Activated CD4-positive, alpha-beta T cell treated with anti-CD3 and anti-CD28 coated beads for 4 hours (primary cell): ENCODE results near the gene PGAP3.
A peak's percentile ranks its signal among the peaks of the same experiment; 100 is the strongest.

Experiments
- DNase-seq, 2 donors: peaks; one replicate each; pipeline ENCODE4 v3.0.0-alpha.2; 2020

PGAP3 gene

DNA sequence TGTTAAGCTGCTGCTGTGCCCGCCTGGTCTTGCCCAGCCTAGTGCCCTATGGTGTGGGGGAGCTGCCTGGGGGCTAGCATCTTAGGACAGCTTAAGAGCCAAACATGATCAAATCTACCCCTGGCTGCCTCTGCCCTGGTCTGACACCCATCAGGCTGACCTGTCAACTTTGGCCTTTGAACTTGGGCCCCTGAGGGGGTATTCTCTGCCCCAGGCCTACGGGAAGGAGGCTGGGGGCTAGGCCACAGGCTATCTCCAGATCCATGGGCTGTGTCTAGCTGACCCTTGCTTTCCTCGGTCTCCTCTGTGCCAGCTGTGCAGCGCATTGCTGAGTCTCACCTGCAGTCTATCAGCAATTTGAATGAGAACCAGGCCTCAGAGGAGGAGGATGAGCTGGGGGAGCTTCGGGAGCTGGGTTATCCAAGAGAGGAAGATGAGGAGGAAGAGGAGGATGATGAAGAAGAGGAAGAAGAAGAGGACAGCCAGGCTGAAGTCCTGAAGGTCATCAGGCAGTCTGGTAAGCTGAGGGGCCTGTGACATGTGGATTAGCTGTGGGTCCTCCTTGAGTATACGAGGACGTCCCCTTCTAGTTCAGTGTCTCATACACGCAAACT, 54.2 kb downstream of the PGAP3 start:
- DNase-seq, result no peak

DNA sequence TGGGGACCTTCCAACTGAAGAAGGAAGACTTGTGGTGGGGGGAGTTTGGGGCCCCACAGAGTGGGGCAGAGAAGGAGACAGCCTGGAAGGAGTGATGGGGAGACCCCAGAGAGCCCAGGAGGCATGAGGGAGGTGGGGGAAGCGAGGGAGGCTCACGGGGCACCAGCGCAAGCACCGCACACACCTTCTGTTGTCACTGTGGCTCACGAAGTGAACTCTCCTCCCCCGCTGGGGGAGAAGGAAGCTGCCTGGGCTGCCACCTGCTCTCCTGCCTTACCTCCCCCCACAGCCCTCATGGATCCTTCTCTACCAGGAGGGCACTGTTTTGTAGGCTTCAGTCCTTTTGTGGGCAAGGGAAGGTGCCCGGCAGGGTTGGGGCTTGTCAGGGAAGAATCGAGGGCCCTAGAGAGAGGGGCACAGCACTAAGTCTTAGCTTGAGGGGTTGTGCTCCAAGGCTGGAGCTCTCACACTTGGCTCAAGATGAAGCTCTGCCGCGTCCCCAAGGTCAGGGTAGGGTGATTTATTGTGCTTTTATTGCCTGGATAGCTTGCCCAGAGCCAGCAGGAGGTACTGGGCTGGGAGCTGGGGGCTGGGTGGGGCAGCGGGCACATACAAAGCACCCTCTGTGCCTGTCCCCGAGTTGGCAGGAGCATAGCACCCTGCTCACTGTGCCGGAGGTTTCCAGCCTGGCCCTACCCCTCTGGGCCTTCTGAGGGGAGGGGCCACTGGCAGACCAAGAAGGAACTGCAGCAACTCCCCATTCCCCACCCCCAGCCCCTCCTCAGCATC, 55.5 kb downstream of the PGAP3 start:
- DNase-seq, result no peak

DNA sequence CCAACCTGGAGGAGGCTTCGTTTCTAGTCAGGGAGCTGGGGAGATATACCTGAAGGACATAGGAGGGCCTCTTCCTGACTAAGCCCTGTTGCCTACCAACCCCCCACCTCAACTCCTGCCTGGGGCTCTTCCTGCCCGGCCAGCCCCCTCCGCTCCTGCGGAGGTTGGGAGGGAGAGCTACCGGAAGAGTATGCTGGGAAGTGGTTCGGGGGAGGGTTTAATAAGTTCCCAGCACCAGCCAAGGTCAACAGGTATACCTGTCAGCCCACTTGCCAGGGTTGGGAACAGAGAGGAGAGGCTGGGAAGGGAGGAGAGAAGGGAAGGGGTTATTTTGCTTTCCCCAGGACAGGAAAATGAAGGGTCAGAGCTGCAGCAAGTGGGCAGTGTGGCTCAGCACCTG, 56.5 kb downstream of the PGAP3 start:
- no peak for DNase-seq

DNA sequence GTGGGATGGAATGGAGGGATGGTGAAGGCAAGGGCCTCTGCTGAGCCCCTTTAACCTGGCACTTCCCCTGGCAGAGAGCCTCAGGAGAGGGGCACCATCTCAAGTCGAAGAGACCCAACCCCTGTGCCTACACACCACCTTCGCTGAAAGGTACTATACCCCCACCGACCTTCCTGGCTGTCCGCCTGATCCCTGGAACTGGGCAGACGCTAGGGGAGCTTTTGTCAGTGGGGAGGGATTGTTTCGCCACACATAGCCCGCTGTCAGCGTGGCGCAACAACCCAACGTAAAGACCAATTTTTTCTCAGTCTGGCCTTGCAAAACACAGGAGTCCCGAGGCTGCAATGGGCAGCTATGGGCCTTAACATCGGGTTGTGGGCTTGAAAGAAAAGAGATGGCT, 58.0 kb downstream of the PGAP3 start:
- no peak for DNase-seq

DNA sequence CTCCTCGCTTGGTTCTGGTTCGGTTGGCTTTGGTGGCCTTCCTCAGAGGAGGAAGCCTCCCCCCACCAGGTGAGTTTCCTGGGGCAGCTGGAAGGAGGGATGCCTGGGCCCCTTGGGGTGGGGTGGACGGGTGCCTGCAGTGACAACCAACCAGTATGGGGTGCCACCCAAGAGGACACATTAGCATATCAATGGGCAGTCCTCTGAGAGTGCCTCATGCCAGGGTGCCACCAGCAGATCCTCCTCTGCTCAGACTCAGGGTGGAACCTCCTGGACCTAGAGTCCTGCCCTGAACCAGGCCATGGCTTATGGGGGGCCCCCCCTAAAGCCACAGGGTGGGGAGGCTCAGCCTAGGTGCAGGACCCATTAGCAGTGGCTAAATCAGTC, 58.4 kb downstream of the PGAP3 start:
- DNase-seq, result no peak

DNA sequence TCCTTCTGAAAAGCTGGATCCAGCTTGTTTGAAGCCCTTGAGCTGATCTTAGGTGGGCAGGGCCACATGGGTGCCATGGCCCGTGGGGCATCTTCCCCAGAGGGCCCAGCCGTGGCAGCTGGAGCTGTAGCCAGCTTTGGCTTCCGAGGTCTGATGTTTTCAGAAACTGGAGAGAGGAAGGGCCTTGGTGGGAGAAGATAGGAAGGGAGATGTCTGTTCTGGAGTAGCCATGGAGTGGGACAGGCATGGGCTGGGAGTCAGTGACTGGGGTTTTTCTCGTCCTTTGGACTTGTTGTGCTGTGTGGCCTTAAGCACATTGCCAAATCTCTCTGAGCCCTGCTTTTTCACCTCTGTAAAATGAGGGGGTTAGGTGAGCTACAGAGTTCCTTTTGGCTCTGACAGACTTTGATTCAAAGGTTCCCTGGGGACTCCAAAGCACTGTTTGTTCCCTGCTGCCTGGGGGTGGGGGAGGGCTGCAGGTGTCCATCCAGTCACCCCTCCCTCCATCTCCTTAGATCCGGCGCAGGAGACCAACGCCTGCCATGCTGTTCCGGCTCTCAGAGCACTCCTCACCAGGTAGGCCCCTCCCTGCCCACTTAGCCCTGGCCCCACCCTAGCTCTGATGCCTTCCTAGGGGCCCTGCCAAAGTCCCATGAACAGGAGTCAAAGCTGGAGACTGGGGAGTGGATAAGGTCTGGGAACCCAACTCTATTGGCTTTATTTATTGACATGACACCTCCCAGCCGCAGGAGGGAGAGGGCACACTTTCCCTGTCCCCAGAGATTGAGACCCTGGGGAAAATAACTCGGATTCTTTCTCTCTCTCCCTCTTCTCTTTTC, 59.0 kb downstream of the PGAP3 start:
- no peak for DNase-seq

DNA sequence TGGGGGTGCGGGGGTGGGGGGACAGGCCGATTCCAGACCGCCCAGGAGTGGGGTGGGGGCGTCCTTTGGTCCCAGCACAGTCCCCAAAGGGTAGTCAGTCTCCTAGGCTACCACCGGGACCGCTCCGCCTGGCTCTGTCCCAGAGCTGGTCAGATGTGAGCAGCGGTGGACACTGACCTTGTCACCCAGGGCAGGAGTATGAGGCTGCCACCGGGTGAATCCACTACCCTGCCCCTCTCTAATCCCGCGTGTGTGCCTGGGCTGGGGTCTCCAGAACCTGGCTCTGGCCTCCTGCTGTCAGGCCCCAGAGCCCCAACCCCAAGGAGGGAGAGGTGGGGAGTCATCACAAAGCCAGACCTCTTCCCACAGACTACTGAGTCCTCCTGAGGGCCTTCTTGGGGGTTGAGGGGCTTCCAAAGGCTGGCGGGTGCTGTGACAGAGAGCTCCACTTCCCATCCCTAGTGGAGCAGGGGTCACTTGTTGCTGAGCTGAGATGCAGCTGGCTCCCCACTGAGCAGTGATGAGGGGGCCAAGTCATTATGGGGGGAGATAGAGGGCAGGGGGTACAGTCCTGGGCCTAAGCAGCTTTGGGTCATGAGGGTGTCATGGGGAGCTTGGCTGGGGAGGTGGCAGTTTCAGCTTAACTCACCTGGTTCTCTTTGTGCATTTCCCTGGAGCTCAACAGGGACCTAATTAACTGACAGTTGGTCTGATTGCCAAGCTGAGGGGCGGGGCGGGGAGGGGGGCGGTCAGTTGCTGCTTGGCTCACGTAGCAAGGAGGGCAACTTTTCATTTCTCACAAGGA, 59.9 kb downstream of the PGAP3 start:
- DNase-seq, result no peak

DNA sequence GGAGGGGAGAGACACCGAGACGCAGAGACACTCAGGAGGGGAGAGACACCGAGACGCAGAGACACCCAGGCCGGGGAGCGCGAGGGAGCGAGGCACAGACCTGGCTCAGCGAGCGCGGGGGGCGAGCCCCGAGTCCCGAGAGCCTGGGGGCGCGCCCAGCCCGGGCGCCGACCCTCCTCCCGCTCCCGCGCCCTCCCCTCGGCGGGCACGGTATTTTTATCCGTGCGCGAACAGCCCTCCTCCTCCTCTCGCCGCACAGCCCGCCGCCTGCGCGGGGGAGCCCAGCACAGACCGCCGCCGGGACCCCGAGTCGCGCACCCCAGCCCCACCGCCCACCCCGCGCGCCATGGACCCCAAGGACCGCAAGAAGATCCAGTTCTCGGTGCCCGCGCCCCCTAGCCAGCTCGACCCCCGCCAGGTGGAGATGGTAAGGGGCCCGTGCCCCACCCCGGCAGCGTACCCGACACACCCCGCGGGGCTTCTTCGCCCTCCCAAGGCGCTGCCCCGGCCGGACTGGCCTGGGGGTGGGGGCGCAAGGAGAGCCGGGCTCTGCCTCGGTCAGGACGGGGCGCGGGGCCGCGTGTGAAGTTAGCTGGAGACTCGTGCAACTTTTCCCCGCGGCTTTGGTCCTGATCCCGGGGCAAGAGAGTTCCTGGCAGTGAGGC, 60.7 kb downstream of the PGAP3 start:
- no peak for DNase-seq

DNA sequence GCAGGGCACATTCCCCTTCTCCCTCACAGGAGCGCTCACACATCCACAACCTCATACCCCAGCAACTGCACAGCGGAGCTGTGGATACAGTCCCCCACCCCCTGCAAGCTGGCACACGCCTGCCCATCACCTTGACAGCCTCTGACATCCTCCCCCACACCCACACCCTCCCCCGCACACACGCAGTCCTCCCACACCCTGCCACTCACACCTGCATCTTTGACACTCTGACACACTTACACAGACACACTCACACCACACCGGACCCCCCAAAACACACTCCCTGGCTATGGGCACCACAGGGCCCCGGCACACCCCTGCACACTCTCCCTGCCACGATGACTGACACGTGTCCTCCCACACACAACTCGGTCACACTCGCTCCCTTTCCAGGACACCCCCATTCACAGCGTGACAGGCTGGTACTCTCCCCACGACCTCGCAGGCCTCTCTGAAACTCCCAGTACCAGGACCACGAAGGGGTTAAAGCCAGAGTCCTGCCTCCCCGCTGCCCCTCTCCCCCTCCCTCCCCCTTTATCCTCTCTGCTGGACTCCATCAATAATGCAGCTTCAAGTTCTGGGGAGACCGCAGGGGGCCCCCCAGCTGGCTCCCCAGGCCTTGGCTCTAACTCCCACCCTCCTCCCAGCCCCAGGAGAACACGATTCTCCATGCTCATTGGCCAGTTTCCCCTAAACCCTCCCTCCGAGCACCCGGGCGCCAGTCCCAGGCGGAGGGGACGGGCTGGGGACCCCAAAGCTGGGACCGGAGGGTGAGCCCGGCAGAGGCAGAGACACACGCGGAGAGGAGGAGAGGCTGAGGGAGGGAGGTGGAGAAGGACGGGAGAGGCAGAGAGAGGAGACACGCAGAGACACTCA, 61.4 kb downstream of the PGAP3 start, which contains the start of gene PPP1R1B:
TSS of gene PPP1R1B (plus strand) at position 782 of the 876 bp plus-strand sequence. CDS start 441 bp downstream, outside the sequence.
- peak; percentile 36 to 40 for DNase-seq

DNA sequence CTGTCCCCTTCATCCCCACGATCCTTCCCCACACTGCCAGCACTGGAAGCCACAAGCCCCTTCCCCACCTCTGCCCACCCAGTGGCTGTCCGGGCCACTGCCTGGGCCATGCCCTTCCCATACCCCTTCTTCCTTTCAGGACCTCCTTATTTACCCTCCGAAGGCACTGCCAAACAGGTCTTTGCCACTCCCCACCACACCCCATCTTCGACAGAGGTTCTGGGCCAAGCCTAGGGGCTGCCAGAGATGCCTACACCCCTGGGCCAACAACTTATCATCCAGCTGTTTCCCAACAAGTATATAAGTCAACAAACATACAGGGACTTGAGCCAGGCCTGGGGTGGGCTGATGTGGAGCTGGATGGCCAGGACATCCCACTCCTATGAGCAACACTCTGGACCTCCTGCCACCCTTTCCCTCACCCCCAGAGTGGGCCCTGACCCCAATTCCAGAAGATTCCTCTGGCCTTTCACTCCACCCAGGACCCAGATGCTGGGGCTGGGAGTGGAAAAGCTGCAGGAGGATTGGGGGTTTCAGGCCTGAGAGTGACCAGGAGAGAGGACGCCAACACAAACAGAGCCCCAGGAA, 62.6 kb downstream of the PGAP3 start:
- no peak for DNase-seq

DNA sequence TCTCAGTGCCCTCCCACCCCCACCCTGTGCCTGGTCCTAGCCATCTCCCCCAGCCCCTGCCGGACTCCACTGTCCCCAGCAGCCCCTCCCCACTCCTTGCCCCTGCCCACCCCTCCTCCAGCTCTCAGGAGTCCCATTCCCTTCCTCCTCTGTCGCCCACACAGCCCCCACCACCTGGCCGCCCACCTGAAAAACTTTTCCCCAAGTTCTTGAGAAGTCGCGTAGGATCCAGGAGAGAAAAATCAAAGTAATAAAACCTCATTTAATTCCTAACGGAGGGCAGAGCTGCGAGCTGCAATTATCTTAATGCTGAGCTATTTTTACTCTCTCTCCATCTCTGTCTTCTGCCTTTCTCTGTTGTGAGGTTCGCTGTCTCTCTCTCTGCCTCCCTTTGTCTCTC, 63.5 kb downstream of the PGAP3 start:
- no peak for DNase-seq

DNA sequence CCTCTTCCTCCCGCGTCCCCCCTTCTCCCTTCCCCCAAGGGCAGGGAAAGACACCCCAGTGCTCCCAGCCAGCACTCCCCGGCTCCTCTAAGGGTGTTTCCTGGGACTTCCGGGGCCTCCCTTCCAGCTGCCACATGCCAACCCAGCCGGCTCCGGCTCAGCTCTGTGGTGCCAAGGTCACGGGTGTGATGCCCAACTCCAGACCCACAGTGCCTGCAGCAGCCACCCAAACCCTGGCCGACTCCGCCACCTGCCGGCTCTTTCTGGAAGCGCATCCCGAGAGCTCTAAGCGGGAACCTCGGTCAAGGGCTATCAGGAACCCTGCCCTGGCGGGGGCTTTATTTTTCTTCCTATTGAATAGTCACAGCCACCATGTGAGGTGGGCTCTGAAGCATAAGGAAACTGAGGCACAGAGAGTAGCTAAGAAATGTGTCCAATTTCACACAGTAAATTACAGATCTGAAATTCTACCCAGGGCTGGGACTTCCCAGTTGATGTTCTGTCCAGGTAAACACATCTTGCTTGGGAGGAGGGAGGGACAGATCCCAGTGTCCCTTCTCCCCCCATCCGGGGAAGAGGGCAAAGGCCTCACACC, 64.4 kb downstream of the PGAP3 start:
- DNase-seq, result peak; percentile 76 to 88

DNA sequence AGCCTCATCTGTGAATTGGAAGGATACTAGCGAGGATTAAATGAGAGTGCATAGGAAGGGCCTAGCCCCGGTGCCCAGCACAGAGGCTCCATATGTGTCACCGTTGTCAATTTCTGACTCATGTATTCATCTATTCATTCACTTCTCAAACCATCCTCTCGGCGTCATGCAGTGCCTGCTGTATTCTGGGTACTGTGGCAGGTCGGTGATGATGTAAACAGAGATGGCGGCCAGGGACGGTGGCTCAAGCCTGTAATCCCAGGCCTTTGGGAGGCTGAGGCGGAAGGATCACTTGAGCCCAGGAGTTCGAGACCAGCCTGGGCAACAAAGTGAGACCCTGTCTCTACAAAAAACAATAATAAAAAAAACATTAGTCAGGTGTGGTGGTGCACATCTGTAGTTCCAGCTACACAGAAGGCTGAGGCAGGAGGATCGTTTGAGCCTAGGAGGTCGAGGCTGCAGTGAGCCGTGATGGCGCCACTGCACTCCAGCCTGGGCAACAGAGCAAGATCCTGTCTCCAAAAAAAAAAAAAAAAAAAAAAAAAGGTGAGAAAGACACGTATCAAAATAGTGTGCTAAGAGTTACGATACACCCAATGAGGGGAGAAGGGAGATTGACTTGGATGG, 65.4 kb downstream of the PGAP3 start:
- DNase-seq, result peak in 1 of 2 donors; percentile 34

DNA sequence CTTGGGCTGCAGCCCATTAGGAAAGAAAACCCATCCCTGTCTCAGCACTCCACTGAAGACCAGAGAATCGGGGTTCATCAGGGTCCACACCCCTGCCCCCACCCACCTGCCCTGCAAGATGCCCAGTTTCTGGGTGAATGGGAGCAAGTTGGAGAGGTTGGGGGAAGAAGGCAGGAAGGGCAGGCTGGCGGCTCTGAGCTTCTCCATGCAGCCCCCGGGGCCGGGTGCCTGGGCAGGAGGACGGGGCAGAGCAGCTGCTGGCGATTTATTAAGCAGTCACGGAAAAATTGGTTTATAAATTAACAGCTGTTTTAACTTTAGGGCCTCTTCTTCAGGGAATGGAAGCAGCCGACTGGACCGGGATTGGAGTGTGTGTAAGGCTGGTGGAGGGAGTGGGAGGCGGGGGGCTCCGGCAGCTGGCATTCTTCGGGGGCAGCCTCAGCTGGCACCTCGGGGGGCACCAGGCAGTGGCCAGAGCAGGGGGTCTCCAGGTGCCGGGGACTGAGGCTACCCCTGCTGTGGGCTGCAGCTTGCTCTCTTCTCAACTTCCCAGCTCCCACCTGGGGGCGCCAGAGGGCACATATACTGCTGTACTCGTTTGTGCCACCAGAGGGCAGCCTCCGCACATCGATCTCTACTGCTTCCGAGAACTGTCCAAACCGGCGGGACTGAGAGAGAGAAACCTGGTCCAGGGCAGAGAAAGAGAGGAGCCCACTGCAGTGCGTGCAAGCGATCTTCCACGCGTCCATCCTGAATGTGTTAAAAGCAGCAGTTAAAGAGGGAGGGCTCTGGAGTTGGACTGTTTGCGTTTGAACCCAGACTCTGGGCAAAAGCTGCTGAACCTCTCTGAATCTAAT, 66.1 kb downstream of the PGAP3 start:
- DNase-seq, result peak; percentile 81 to 86
